Vagina (tissue), 2 donors: ENCODE data around the gene TOGARAM1. TPM values are rescaled to one million over a fixed set of nuclear protein-coding genes. Genes with fewer than 3 reads are reported as not detected.

ENCODE experiments used
- DNase-seq, 2 donors: peaks; one replicate each; pipeline ENCODE4 v3.0.0-alpha.2; 2017; ENCODE audit errors: extremely low spot score in 2 of 2
- H3K27ac ChIP-seq: fragments of 200-600 bp; sonication (generic); one replicate; pipeline ENCODE4 v1.5.1; 2019
- H3K27me3 ChIP-seq: fragments of 200-600 bp; sonication (generic); one replicate; pipeline ENCODE4 v1.5.1; 2019
- H3K36me3 ChIP-seq, 2 donors: fragments of 200-600 bp; sonication (generic); one replicate each; pipeline ENCODE4 v1.5.1; 2017 to 2019
- H3K4me1 ChIP-seq: fragments of 200-600 bp; sonication (generic); one replicate; pipeline ENCODE4 v1.5.1; 2019
- H3K4me3 ChIP-seq, 2 donors: fragments of 200-600 bp; sonication (generic); 1 replicate in 1 of 2; 2 replicates in 1 of 2; pipeline ENCODE4 v1.5.1; 2016 to 2019
- H3K9me3 ChIP-seq: fragments of 200-600 bp; sonication (generic); one replicate; pipeline ENCODE4 v1.5.1; 2019
- CTCF ChIP-seq, 3 experiments: fragments of 450-650 bp in 2 of 3; fragments of 200-600 bp in 1 of 3; sonication (generic) in 1 of 3; IDR thresholded peaks; one replicate each; pipeline ENCODE4 v1.5.1; 2017 to 2019; ENCODE audit warnings: antibody characterized with exemption in 3 of 3, mild to moderate bottlenecking in 2 of 3, moderate library complexity in 2 of 3
- POLR2A ChIP-seq, 2 donors: fragments of 450-650 bp; IDR thresholded peaks; one replicate each; pipeline ENCODE4 v1.6.1; 2017; ENCODE audit warnings: antibody characterized with exemption in 2 of 2, mild to moderate bottlenecking in 2 of 2, moderate library complexity in 2 of 2
- POLR2AphosphoS5 ChIP-seq, 2 donors: sonication (generic); formaldehyde crosslinking; IDR thresholded peaks; one replicate each; pipeline ENCODE4 v1.9.0; 2017; ENCODE audit warnings: antibody characterized with exemption in 2 of 2, mild to moderate bottlenecking in 2 of 2, low read depth in 1 of 2; ENCODE audit not compliant: insufficient read depth in 1 of 2
- intact Hi-C: fragments of 100-400 bp; cut with DNase I; formaldehyde crosslinking; loops from one replicate; pipeline ENCODE4 v1.15.1; 2023
- total RNA-seq: library from RNA; depleted of rRNA; stranded (reverse); fragments of >200 nt; gene quantifications from one replicate; pipeline ENCODE4 v1.2.3, GENCODE V29; 2016

TOGARAM1 gene
- total RNA-seq, 1 donor from 2014 or later = 13.0 TPM

DNA sequence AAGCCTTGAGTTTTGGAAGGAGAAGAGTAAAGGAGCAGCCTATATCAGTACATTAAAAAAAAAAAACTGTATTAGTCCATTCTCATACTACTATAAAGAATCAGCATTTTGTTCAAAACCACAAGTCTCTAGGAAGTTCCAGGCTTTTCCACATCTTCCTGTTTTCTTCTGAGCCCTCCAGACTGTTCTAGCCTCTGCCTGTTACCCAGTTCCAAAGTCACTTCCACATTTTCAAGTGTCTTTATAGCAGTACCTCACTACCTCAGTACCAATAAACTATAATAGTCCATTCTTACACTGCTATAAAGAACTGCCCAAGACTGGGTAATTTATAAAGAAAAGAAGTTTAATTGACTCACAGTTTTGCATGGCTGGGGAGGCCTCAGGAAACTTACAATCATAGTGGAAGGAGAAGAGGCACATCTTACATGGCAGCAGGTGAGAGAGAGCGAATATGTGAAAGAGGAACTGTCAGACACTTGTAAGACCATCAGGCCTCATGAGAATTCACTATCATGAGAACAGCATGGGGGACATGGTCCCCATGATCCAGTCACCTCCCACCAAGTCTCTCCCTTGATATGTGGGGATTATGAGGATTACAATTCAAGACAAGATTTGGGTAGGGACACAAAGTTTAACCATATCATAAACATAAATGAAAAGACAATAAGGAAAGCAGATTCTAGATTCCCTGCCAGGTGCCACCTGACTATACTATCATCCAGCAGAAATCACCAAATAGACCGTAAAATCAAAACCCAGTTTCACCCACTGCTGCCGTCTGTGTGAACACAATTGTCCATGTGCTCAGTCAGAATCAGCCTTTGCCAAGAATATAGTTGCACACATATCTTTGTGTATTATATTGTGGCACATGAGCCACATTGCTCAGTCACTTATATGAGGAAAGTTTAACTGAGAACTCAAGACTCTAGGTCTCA lies 27.8 kb downstream of the TOGARAM1 start:
- TF ChIP-seq CTCF (IDR thresholded peaks at IDR 0.05) = no peak
- TF ChIP-seq POLR2A (IDR thresholded peaks at IDR 0.05) = no peak
- TF ChIP-seq POLR2AphosphoS5 (IDR thresholded peaks at IDR 0.05; ENCODE audit: insufficient read depth in 1 of 2, low read depth in 1 of 2) = no peak
- H3K36me3 ChIP-seq = no peaks in the 10 kb centered on the region
- DNase-seq = no peak
- H3K9me3 ChIP-seq = no peaks in the 10 kb centered on the region
- H3K27ac ChIP-seq = no peak overlapping the region
- H3K27me3 ChIP-seq = no peaks in the 10 kb centered on the region
- H3K4me3 ChIP-seq = no peak overlapping the region
- intact Hi-C loops = no loop called here
- peaks cover 6% of the 10 kb centered on the region for H3K4me1 ChIP-seq

DNA sequence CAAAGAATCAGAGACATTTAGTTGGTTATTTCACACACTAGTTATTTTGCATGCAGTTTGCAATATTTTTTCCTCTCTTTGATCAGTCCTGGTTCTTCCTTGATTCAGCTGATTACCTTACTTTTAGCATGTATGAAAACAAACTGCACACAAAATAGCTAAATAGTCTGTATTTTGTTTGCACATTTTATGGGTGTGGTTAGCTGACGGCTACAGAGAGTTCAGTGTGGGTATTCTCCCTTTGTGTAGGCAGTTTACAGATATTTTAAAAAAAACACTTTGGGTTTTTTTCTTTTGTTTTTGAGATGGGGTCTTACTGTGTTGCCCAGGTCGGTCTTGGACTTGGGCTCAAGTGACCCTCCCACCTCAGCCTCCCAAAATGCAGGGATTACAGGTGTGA lies 28.5 kb downstream of the TOGARAM1 start:
- TF ChIP-seq CTCF (IDR thresholded peaks at IDR 0.05) = no peak
- TF ChIP-seq POLR2AphosphoS5 (IDR thresholded peaks at IDR 0.05; ENCODE audit: insufficient read depth in 1 of 2, low read depth in 1 of 2) = no peak
- TF ChIP-seq POLR2A (IDR thresholded peaks at IDR 0.05) = no peak
- H3K27ac ChIP-seq = no peak overlapping the region
- DNase-seq = no peak
- H3K4me1 ChIP-seq = peaks cover 6% of the 10 kb centered on the region
- H3K27me3 ChIP-seq = no peaks in the 10 kb centered on the region
- intact Hi-C loops = no loop called here
- no peaks in the 10 kb centered on the region for H3K36me3 ChIP-seq
- no peaks in the 10 kb centered on the region for H3K9me3 ChIP-seq
- H3K4me3 ChIP-seq = no peak overlapping the region

DNA sequence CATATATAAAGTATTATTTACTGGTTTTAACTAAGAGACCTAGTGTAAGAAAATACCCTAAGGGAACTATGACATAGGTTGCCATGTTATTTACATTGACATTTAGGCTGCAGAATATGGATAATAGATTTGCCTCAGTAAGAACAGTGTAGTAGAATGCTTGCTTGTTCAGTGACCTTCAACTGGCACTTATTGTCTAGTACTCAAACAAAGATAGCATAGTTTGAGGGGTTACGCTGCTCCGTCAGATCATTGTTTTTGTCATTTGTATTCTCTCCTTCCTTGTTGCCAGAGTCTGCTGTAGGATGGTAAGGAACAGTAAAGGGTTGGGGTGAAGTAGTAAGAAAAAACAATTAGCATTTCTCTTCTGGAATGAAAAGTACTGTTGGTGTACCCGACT lies 33.2 kb downstream of the TOGARAM1 start:
- no peak overlapping the region for H3K27ac ChIP-seq
- no peaks in the 10 kb centered on the region for H3K9me3 ChIP-seq
- H3K4me3 ChIP-seq = no peak overlapping the region
- no peak for TF ChIP-seq CTCF (IDR thresholded peaks at IDR 0.05)
- TF ChIP-seq POLR2AphosphoS5 (IDR thresholded peaks at IDR 0.05; ENCODE audit: insufficient read depth in 1 of 2, low read depth in 1 of 2) = no peak
- TF ChIP-seq POLR2A (IDR thresholded peaks at IDR 0.05) = no peak
- no peak for DNase-seq
- no peaks in the 10 kb centered on the region for H3K27me3 ChIP-seq
- intact Hi-C loops = no loop called here
- H3K36me3 ChIP-seq = peaks cover 0 to 17% of the 10 kb centered on the region in 2 donors
- H3K4me1 ChIP-seq = no peaks in the 10 kb centered on the region

DNA sequence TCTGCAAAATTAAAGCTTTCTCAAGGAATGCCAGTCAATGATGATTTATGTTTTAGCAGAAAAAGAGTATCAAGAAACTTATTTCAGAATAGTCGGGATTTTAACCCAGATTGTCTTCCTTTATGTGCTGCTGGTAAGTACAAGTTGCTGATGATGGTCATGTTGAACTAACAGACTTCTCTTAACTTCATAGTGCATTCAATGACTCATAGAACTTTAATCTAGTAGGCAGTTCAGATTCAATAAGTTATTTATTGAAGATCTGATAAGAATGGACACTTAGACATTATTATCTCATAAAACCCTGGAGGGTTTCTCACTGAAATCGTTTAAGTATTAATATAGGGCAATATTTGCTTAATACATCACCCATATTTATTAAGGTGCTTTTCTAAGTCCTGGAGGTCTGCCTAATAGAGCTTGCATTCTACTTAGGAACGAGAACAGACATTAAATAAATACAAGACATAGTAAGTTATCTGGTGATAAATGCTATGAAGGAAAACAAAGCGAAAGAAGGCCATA lies 33.8 kb downstream of the TOGARAM1 start:
- Histone ChIP-seq H3K36me3 (peaks cover 0 to 21% of the 10 kb centered on the region in 2 donors), H3K4me1 (no peaks in the 10 kb centered on the region), H3K4me3 (no peak overlapping the region), H3K27me3 (no peaks in the 10 kb centered on the region), H3K9me3 (no peaks in the 10 kb centered on the region), H3K27ac (no peak overlapping the region)
- intact Hi-C loops = no loop called here
- DNase-seq = no peak
- TF ChIP-seq POLR2A (IDR thresholded peaks at IDR 0.05) (no peak), CTCF (IDR thresholded peaks at IDR 0.05) (no peak), POLR2AphosphoS5 (IDR thresholded peaks at IDR 0.05; ENCODE audit: insufficient read depth in 1 of 2, low read depth in 1 of 2) (no peak)

GRCh38 chr14:45003924-45004323 lies 41.9 kb downstream of the TOGARAM1 start:
- Histone ChIP-seq H3K36me3 (peaks cover 0 to 22% of the 10 kb centered on the region in 2 donors), H3K4me1 (no peaks in the 10 kb centered on the region), H3K9me3 (no peaks in the 10 kb centered on the region), H3K4me3 (no peak overlapping the region), H3K27ac (no peak overlapping the region), H3K27me3 (no peaks in the 10 kb centered on the region)
- intact Hi-C loops = no loop called here
- TF ChIP-seq POLR2AphosphoS5 (IDR thresholded peaks at IDR 0.05; ENCODE audit: insufficient read depth in 1 of 2, low read depth in 1 of 2) (no peak), CTCF (IDR thresholded peaks at IDR 0.05) (no peak), POLR2A (IDR thresholded peaks at IDR 0.05) (no peak)
- DNase-seq = no peak
